Esophagus squamous epithelium (tissue), 4 donors: ENCODE data around the gene TMCO5A.

Experiments used
- POLR2A ChIP-seq, 4 donors: fragments of 450-650 bp; IDR thresholded peaks; one replicate each; pipeline ENCODE4 v1.6.1; 2017; ENCODE audit warnings: antibody characterized with exemption in 4 of 4, mild to moderate bottlenecking in 4 of 4, moderate library complexity in 3 of 4
- TF ChIP-seq, protein P1 (sequence below), 6 experiments: fragments of 450-650 bp in 4 of 6; fragments of 200-600 bp in 2 of 6; sonication (generic) in 2 of 6; IDR thresholded peaks; one replicate each; pipeline ENCODE4 v1.5.1; 2016 to 2019; ENCODE audit warnings: antibody characterized with exemption in 6 of 6, mild to moderate bottlenecking in 4 of 6, moderate library complexity in 4 of 6

DNA sequence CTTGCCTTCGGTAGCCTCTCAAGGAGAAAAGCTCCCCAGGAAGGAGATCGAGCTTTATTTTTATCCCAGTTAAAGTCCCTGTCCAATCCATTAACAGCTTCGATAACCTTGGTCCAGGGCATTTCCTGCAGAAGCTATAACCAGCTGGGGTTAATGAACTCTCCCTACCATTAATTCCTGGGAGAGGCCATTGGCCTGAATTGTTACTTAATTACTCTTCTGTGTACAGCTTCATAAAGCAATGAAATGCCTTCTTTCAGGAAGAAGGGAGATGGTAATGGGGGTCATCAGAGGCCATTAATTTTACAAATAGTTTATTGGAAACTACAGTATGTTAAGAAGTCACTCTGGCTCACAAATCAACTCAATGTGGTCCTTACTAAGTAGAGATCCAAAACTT lies 1.9 kb upstream of the TMCO5A start:
- TF ChIP-seq, protein P1, sequence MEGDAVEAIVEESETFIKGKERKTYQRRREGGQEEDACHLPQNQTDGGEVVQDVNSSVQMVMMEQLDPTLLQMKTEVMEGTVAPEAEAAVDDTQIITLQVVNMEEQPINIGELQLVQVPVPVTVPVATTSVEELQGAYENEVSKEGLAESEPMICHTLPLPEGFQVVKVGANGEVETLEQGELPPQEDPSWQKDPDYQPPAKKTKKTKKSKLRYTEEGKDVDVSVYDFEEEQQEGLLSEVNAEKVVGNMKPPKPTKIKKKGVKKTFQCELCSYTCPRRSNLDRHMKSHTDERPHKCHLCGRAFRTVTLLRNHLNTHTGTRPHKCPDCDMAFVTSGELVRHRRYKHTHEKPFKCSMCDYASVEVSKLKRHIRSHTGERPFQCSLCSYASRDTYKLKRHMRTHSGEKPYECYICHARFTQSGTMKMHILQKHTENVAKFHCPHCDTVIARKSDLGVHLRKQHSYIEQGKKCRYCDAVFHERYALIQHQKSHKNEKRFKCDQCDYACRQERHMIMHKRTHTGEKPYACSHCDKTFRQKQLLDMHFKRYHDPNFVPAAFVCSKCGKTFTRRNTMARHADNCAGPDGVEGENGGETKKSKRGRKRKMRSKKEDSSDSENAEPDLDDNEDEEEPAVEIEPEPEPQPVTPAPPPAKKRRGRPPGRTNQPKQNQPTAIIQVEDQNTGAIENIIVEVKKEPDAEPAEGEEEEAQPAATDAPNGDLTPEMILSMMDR (IDR thresholded peaks at IDR 0.05), result no peak
- TF ChIP-seq POLR2A (IDR thresholded peaks at IDR 0.05), result no peak
